MM.1S (cell line): ENCODE measurements around the gene EZH2.

Experiments used
- EZH2 ChIP-seq: fragments of 300-600 bp; sonication (generic); optimal IDR thresholded peaks from 2 replicates; pipeline ENCODE3; 2017; ENCODE audit warnings: low read depth, mild to moderate bottlenecking, antibody characterized with exemption, low read length, mixed read lengths
- EZH2phosphoT487 ChIP-seq: fragments of 300-600 bp; sonication (generic); IDR thresholded peaks from 2 replicates; pipeline ENCODE4 v1.6.1; 2018; ENCODE audit warnings: antibody characterized with exemption, low read length
- TF ChIP-seq, protein P1 (sequence below): fragments of 300-600 bp; sonication (generic); IDR thresholded peaks from 2 replicates; pipeline ENCODE4 v1.5.1; 2016; ENCODE audit warnings: antibody characterized with exemption, low read length, mixed read lengths

DNA sequence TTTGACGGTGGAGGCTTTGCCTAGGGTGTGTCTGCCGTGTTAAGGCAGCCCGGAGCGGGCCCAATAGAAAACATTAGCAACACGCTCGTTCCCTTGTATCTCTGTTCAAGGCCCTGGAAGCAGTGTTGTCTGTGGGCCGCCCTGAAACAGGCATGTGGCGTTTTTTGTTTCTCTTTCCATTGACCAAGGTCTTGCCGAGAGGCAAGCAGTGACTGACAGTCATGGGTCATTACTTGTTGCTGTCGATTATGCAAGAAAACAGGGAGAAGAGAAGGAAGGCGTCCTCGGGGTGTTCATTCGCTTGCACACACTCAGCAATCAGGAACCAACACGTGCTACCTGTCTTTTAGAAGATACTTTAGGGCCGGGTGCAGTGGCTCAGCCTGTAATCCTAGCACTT is 92.5 kb downstream of the EZH2 start:
- TF ChIP-seq, protein P1, sequence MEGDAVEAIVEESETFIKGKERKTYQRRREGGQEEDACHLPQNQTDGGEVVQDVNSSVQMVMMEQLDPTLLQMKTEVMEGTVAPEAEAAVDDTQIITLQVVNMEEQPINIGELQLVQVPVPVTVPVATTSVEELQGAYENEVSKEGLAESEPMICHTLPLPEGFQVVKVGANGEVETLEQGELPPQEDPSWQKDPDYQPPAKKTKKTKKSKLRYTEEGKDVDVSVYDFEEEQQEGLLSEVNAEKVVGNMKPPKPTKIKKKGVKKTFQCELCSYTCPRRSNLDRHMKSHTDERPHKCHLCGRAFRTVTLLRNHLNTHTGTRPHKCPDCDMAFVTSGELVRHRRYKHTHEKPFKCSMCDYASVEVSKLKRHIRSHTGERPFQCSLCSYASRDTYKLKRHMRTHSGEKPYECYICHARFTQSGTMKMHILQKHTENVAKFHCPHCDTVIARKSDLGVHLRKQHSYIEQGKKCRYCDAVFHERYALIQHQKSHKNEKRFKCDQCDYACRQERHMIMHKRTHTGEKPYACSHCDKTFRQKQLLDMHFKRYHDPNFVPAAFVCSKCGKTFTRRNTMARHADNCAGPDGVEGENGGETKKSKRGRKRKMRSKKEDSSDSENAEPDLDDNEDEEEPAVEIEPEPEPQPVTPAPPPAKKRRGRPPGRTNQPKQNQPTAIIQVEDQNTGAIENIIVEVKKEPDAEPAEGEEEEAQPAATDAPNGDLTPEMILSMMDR, result no peak
- TF ChIP-seq EZH2 (no peak), EZH2phosphoT487 (no peak)
